Loucy (cell line): ENCODE results near the gene FSTL1.

Experiments
- H2AFZ ChIP-seq: fragments of 200-600 bp; sonication (generic); 2 replicates; pipeline ENCODE4 v1.6.0; 2016; ENCODE audit warnings: antibody characterized with exemption, mild to moderate bottlenecking, low read length, moderate library complexity
- H3F3A ChIP-seq: fragments of 200-600 bp; 2 replicates; pipeline ENCODE4 v1.6.0; 2016; ENCODE audit warnings: antibody characterized with exemption, low read depth, mild to moderate bottlenecking
- H3K27me3 ChIP-seq: fragments of 200-600 bp; sonication (generic); 2 replicates; pipeline ENCODE4 v1.6.1; 2014; ENCODE audit warnings: low read length, mild to moderate bottlenecking; ENCODE audit not compliant: insufficient read depth, poor library complexity, severe bottlenecking
- H3K36me3 ChIP-seq: fragments of 200-600 bp; sonication (generic); 2 replicates; pipeline ENCODE4 v1.6.1; 2016; ENCODE audit warnings: low read length; ENCODE audit not compliant: insufficient read depth
- H3K4me1 ChIP-seq: fragments of 200-600 bp; sonication (generic); 2 replicates; pipeline ENCODE4 v1.5.1; 2014; ENCODE audit warnings: low read length, mild to moderate bottlenecking; ENCODE audit not compliant: insufficient read depth, poor library complexity, severe bottlenecking
- H3K4me2 ChIP-seq: fragments of 200-600 bp; sonication (generic); 2 replicates; pipeline ENCODE4 v1.6.0; 2014; ENCODE audit warnings: antibody characterized with exemption, low read length, low read depth, mild to moderate bottlenecking; ENCODE audit not compliant: poor library complexity, severe bottlenecking
- H3K4me3 ChIP-seq: fragments of 200-600 bp; sonication (generic); 2 replicates; pipeline ENCODE4 v1.5.1; 2014; ENCODE audit warnings: low read length, mild to moderate bottlenecking, mixed read lengths; ENCODE audit not compliant: poor library complexity, severe bottlenecking
- H3K79me2 ChIP-seq: fragments of 200-600 bp; sonication (generic); 2 replicates; pipeline ENCODE4 v1.6.1; 2014; ENCODE audit warnings: low read length; ENCODE audit not compliant: insufficient read depth
- H3K9ac ChIP-seq: fragments of 200-600 bp; sonication (generic); 2 replicates; pipeline ENCODE4 v1.6.0; 2014; ENCODE audit warnings: mild to moderate bottlenecking, low read depth, low read length, moderate library complexity; ENCODE audit not compliant: poor library complexity, severe bottlenecking
- H3K9me2 ChIP-seq: fragments of 200-600 bp; sonication (generic); replicated peaks from 2 replicates; pipeline ENCODE4 v1.6.1; 2016; ENCODE audit warnings: low read depth, low read length, mixed read lengths
- H3K9me3 ChIP-seq: fragments of 200-600 bp; sonication (generic); 2 replicates; pipeline ENCODE4 v1.6.1; 2014; ENCODE audit warnings: mild to moderate bottlenecking, antibody characterized with exemption, low read length, low read depth; ENCODE audit not compliant: insufficient read depth
- H4K20me1 ChIP-seq: fragments of 200-600 bp; sonication (generic); 2 replicates; pipeline ENCODE4 v1.6.0; 2014; ENCODE audit warnings: antibody characterized with exemption, low read length, mild to moderate bottlenecking; ENCODE audit not compliant: insufficient read depth, poor library complexity, severe bottlenecking
- EZH2phosphoT487 ChIP-seq: fragments of 200-600 bp; IDR thresholded peaks from 2 replicates; pipeline ENCODE4 v1.6.1; 2018; ENCODE audit warnings: antibody characterized with exemption, mild to moderate bottlenecking, moderate library complexity, borderline replicate concordance
- TF ChIP-seq, protein P1 (sequence below): fragments of 200-600 bp; sonication (generic); conservative IDR thresholded peaks from 2 replicates; pipeline ENCODE4 v1.5.1; 2014; ENCODE audit warnings: mild to moderate bottlenecking, antibody characterized with exemption, low read length

FSTL1 gene

DNA sequence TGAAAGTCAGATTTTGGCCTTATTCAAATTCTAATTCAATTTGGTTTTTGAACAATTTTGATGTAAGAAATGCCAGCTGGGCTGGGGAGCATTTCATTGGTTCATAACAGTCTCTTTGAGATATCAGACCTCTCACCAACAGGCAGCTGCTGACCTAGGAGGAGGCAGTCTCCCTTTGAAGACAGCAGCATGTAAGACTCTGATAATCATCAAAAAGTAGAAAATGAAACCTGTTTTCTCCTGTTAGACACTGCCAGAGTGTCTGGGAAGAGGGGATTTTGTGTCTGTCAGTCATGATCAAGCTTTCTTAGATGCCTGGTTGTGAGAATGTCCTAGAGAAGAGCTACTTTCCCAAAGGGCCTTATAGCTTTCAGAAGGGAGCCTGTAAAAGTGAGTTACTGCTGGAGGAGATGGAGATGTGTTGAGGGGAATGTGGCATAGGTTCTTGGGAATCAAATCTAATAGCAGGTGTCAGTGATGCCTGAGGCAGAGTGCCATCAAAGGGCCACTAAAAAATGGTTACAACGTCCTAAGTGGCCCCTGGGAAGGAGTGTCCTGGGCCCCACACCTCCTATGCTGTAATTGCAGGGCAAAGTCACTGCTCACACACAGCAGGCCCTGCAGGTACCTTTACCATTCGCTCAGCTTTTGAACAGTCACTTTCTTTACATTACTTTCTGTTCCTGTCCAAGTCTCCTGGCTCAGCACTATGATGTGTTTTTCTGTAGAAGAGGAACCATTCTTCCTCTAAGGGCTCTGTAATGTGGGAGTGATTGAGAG is 43.1 kb downstream of the FSTL1 start:
- TF ChIP-seq, protein P1, sequence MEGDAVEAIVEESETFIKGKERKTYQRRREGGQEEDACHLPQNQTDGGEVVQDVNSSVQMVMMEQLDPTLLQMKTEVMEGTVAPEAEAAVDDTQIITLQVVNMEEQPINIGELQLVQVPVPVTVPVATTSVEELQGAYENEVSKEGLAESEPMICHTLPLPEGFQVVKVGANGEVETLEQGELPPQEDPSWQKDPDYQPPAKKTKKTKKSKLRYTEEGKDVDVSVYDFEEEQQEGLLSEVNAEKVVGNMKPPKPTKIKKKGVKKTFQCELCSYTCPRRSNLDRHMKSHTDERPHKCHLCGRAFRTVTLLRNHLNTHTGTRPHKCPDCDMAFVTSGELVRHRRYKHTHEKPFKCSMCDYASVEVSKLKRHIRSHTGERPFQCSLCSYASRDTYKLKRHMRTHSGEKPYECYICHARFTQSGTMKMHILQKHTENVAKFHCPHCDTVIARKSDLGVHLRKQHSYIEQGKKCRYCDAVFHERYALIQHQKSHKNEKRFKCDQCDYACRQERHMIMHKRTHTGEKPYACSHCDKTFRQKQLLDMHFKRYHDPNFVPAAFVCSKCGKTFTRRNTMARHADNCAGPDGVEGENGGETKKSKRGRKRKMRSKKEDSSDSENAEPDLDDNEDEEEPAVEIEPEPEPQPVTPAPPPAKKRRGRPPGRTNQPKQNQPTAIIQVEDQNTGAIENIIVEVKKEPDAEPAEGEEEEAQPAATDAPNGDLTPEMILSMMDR, result no peak
- TF ChIP-seq EZH2phosphoT487, result no peak
- no peaks in the 10 kb centered on the region for H3F3A ChIP-seq
- H2AFZ ChIP-seq, result no peak overlapping the region
- H4K20me1 ChIP-seq, result no peaks in the 10 kb centered on the region
- H3K9me2 ChIP-seq, result no peaks in the 10 kb centered on the region
- no peak overlapping the region for H3K4me2 ChIP-seq
- no peaks in the 10 kb centered on the region for H3K36me3 ChIP-seq
- no peaks in the 10 kb centered on the region for H3K9me3 ChIP-seq
- H3K79me2 ChIP-seq, result no peaks in the 10 kb centered on the region
- no peak overlapping the region for H3K9ac ChIP-seq
- H3K4me3 ChIP-seq, result no peak overlapping the region
- H3K27me3 ChIP-seq, result no peaks in the 10 kb centered on the region
- no peaks in the 10 kb centered on the region for H3K4me1 ChIP-seq

- H3K9me2 ChIP-seq, result no peaks in the 10 kb centered on the region
- no peaks in the 10 kb centered on the region for H3K9me3 ChIP-seq
- no peak overlapping the region for H2AFZ ChIP-seq
- no peaks in the 10 kb centered on the region for H3F3A ChIP-seq
- H3K27me3 ChIP-seq, result no peaks in the 10 kb centered on the region
- H4K20me1 ChIP-seq, result no peaks in the 10 kb centered on the region
- H3K4me3 ChIP-seq, result no peak overlapping the region
- H3K36me3 ChIP-seq, result no peaks in the 10 kb centered on the region
- TF ChIP-seq, protein P1, result no peak
- no peak for TF ChIP-seq EZH2phosphoT487
- no peaks in the 10 kb centered on the region for H3K79me2 ChIP-seq
- no peak overlapping the region for H3K9ac ChIP-seq
- no peaks in the 10 kb centered on the region for H3K4me1 ChIP-seq
- H3K4me2 ChIP-seq, result no peak overlapping the region
Observed at GRCh38 chr3:120404876-120405275, 45.9 kb downstream of the FSTL1 start.

- Histone ChIP-seq H3K4me1 (no peaks in the 10 kb centered on the region), H3K4me2 (no peak overlapping the region), H3K27me3 (no peaks in the 10 kb centered on the region), H3K4me3 (no peak overlapping the region), H3F3A (no peaks in the 10 kb centered on the region), H3K9me3 (no peaks in the 10 kb centered on the region), H2AFZ (no peak overlapping the region), H3K9ac (no peak overlapping the region), H3K79me2 (no peaks in the 10 kb centered on the region), H4K20me1 (no peaks in the 10 kb centered on the region), H3K36me3 (no peaks in the 10 kb centered on the region), H3K9me2 (no peaks in the 10 kb centered on the region)
- TF ChIP-seq, protein P1, result no peak
- no peak for TF ChIP-seq EZH2phosphoT487
Observed at GRCh38 chr3:120402257-120402656, 48.5 kb downstream of the FSTL1 start.
